GM23338 (cell line): Measurements from ENCODE around the gene CACNA1D. TPM values are rescaled to one million over a fixed set of nuclear protein-coding genes. Genes with fewer than 3 reads are reported as not detected.

Experiments
- ATAC-seq: fragments of 200-7000 bp; cut with Tn5 transposase; 3 replicates; pipeline ENCODE4 v1.9.1; 2020
- DNase-seq: peaks from one replicate; pipeline ENCODE4 v3.0.0-alpha.2; 2015; ENCODE audit warnings: low spot score
- H2AFZ ChIP-seq: fragments of 200-600 bp; sonication (generic); 2 replicates; pipeline ENCODE4 v1.8.0; 2016; ENCODE audit warnings: antibody characterized with exemption, mild to moderate bottlenecking, moderate library complexity
- H3F3A ChIP-seq: fragments of 200-600 bp; sonication (generic); replicated peaks from 2 replicates; pipeline ENCODE4 v1.8.0; 2017; ENCODE audit warnings: antibody characterized with exemption, mixed run types, low read depth
- H3K27ac ChIP-seq: fragments of 200-600 bp; sonication (generic); 2 replicates; pipeline ENCODE4 v1.6.1; 2016; ENCODE audit warnings: low read depth
- H3K27me3 ChIP-seq: fragments of 200-600 bp; sonication (generic); 2 replicates; pipeline ENCODE4 v1.8.0; 2016; ENCODE audit warnings: mild to moderate bottlenecking, mixed run types, moderate library complexity; ENCODE audit not compliant: insufficient read depth
- H3K36me3 ChIP-seq: fragments of 200-600 bp; sonication (generic); 2 replicates; pipeline ENCODE4 v1.8.0; 2016; ENCODE audit warnings: mild to moderate bottlenecking; ENCODE audit not compliant: insufficient read depth
- H3K4me1 ChIP-seq: fragments of 200-600 bp; sonication (generic); 2 replicates; pipeline ENCODE4 v1.8.0; 2016; ENCODE audit warnings: mild to moderate bottlenecking, moderate library complexity; ENCODE audit not compliant: insufficient read depth
- H3K4me2 ChIP-seq: fragments of 200-600 bp; sonication (generic); 2 replicates; pipeline ENCODE4 v1.7.1; 2017; ENCODE audit warnings: mixed run types
- H3K4me3 ChIP-seq: fragments of 200-600 bp; sonication (generic); 2 replicates; pipeline ENCODE4 v1.6.1; 2016; ENCODE audit warnings: mixed run types
- H3K79me2 ChIP-seq: fragments of 200-600 bp; sonication (generic); replicated peaks from 2 replicates; pipeline ENCODE4 v1.8.0; 2017; ENCODE audit warnings: mild to moderate bottlenecking; ENCODE audit not compliant: insufficient read depth
- H3K9me2 ChIP-seq: fragments of 200-600 bp; sonication (generic); 2 replicates; pipeline ENCODE4 v1.8.0; 2017; ENCODE audit not compliant: insufficient read depth
- H4K20me1 ChIP-seq: fragments of 200-600 bp; sonication (generic); replicated peaks from 2 replicates; pipeline ENCODE4 v1.8.0; 2017; ENCODE audit warnings: mild to moderate bottlenecking; ENCODE audit not compliant: insufficient read depth
- H3K27ac Mint-ChIP-seq: 2 replicates; pipeline ENCODE4 v1.8.0; 2020; ENCODE audit warnings: inconsistent platforms, mild to moderate bottlenecking, moderate library complexity, mixed read lengths
- H3K27me3 Mint-ChIP-seq: 3 replicates; pipeline ENCODE4 v1.8.0; 2022; ENCODE audit warnings: low read depth, mild to moderate bottlenecking, moderate library complexity, mixed read lengths, inconsistent platforms; ENCODE audit not compliant: insufficient read depth, poor library complexity
- H3K36me3 Mint-ChIP-seq: 3 replicates; pipeline ENCODE4 v1.8.0; 2021; ENCODE audit warnings: low read depth, mild to moderate bottlenecking, inconsistent platforms, moderate library complexity, mixed read lengths
- H3K4me1 Mint-ChIP-seq: 3 replicates; pipeline ENCODE4 v1.8.0; 2020; ENCODE audit warnings: mild to moderate bottlenecking, inconsistent platforms, mixed read lengths
- H3K4me3 Mint-ChIP-seq: 3 replicates; pipeline ENCODE4 v1.8.0; 2021; ENCODE audit warnings: moderate library complexity, mild to moderate bottlenecking, inconsistent platforms, mixed read lengths
- H3K9me3 Mint-ChIP-seq: 3 replicates; pipeline ENCODE4 v1.8.0; 2020; ENCODE audit warnings: moderate library complexity, mild to moderate bottlenecking, inconsistent platforms, mixed read lengths
- CREB1 ChIP-seq: fragments of 250-450 bp; sonication (Bioruptor Pico); IDR thresholded peaks from 2 replicates; pipeline ENCODE4 v1.5.0; 2020; ENCODE audit warnings: low read depth, mild to moderate bottlenecking, moderate library complexity
- EZH2phosphoT487 ChIP-seq: fragments of 200-600 bp; sonication (generic); IDR thresholded peaks from one replicate; pipeline ENCODE4 v1.8.1; 2018; ENCODE audit warnings: antibody characterized with exemption; ENCODE audit not compliant: unreplicated experiment
- JUNB ChIP-seq: IDR thresholded peaks from one replicate; pipeline ENCODE4 v1.6.1; 2016; ENCODE audit warnings: antibody characterized with exemption; ENCODE audit not compliant: unreplicated experiment
- POLR2AphosphoS5 ChIP-seq: IDR thresholded peaks from 2 replicates; pipeline ENCODE4 v1.6.1; 2016; ENCODE audit warnings: antibody characterized with exemption, low read depth
- ZNF331 ChIP-seq: fragments of 250-450 bp; sonication (Bioruptor Pico); IDR thresholded peaks from 2 replicates; pipeline ENCODE4 v1.5.0; 2020; ENCODE audit warnings: low read depth, mild to moderate bottlenecking, moderate library complexity
- polyA plus RNA-seq: library from polyadenylated mRNA; unstranded; fragments of >200 nt; fragmentation: Nextera tagmentation; extraction: Ambion mirVana; gene quantifications from 2 replicates; pipeline ENCODE4 v1.2.1, GENCODE V29; 2016
- total RNA-seq: library from RNA; depleted of rRNA; stranded (reverse); fragments of >200 nt; shearing (Covaris generic); gene quantifications from 2 replicates; pipeline ENCODE4 v1.2.3, GENCODE V29; 2014
- TF ChIP-seq, protein P1 (sequence below): IDR thresholded peaks from 2 replicates; pipeline ENCODE4 v1.6.1; 2016; ENCODE audit warnings: antibody characterized with exemption
- TF ChIP-seq, protein P2 (sequence below): IDR thresholded peaks from one replicate; pipeline ENCODE4 v1.6.1; 2018; ENCODE audit warnings: antibody characterized with exemption; ENCODE audit not compliant: unreplicated experiment
- TF ChIP-seq, protein P3 (sequence below), 2 experiments: fragments of 200-600 bp in 1 of 2; sonication (generic) in 1 of 2; conservative IDR thresholded peaks; 2 replicates each; pipeline versions ENCODE4 v1.5.1 to v1.6.1; 2016 to 2017; ENCODE audit warnings: antibody characterized with exemption in 2 of 2, low read depth in 2 of 2, mild to moderate bottlenecking in 2 of 2, moderate library complexity in 1 of 2

CACNA1D gene
- total and polyA plus RNA-seq, 2 experiments from 2014 or later: 1.7 to 1.8 TPM

GRCh38 chr3:53513556-53514190 lies 19.3 kb downstream of the CACNA1D start:
- H3K27me3 Mint-ChIP-seq: peaks cover 6% of the 10 kb centered on the region
- no peak overlapping the region for H3K4me3 Mint-ChIP-seq
- Histone ChIP-seq H3F3A (no peaks in the 10 kb centered on the region), H3K79me2 (no peaks in the 10 kb centered on the region), H3K9me2 (no peaks in the 10 kb centered on the region), H3K27ac (no peak overlapping the region), H4K20me1 (no peaks in the 10 kb centered on the region), H3K4me2 (no peak overlapping the region), H3K27me3 (no peaks in the 10 kb centered on the region), H3K36me3 (no peaks in the 10 kb centered on the region), H2AFZ (no peak overlapping the region), H3K4me3 (no peak overlapping the region), H3K4me1 (peaks cover 16% of the 10 kb centered on the region)
- H3K4me1 Mint-ChIP-seq: peaks cover 26% of the 10 kb centered on the region; the same call in 2 of the 3 replicates
- no peak for ATAC-seq
- no peaks in the 10 kb centered on the region for H3K36me3 Mint-ChIP-seq
- H3K9me3 Mint-ChIP-seq: no peaks in the 10 kb centered on the region
- H3K27ac Mint-ChIP-seq: no peak overlapping the region
- TF ChIP-seq, protein P1, sequence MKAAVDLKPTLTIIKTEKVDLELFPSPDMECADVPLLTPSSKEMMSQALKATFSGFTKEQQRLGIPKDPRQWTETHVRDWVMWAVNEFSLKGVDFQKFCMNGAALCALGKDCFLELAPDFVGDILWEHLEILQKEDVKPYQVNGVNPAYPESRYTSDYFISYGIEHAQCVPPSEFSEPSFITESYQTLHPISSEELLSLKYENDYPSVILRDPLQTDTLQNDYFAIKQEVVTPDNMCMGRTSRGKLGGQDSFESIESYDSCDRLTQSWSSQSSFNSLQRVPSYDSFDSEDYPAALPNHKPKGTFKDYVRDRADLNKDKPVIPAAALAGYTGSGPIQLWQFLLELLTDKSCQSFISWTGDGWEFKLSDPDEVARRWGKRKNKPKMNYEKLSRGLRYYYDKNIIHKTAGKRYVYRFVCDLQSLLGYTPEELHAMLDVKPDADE: no peak
- TF ChIP-seq, protein P2, sequence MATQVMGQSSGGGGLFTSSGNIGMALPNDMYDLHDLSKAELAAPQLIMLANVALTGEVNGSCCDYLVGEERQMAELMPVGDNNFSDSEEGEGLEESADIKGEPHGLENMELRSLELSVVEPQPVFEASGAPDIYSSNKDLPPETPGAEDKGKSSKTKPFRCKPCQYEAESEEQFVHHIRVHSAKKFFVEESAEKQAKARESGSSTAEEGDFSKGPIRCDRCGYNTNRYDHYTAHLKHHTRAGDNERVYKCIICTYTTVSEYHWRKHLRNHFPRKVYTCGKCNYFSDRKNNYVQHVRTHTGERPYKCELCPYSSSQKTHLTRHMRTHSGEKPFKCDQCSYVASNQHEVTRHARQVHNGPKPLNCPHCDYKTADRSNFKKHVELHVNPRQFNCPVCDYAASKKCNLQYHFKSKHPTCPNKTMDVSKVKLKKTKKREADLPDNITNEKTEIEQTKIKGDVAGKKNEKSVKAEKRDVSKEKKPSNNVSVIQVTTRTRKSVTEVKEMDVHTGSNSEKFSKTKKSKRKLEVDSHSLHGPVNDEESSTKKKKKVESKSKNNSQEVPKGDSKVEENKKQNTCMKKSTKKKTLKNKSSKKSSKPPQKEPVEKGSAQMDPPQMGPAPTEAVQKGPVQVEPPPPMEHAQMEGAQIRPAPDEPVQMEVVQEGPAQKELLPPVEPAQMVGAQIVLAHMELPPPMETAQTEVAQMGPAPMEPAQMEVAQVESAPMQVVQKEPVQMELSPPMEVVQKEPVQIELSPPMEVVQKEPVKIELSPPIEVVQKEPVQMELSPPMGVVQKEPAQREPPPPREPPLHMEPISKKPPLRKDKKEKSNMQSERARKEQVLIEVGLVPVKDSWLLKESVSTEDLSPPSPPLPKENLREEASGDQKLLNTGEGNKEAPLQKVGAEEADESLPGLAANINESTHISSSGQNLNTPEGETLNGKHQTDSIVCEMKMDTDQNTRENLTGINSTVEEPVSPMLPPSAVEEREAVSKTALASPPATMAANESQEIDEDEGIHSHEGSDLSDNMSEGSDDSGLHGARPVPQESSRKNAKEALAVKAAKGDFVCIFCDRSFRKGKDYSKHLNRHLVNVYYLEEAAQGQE: no peak
- TF ChIP-seq EZH2phosphoT487: no peak
- TF ChIP-seq, protein P3, sequence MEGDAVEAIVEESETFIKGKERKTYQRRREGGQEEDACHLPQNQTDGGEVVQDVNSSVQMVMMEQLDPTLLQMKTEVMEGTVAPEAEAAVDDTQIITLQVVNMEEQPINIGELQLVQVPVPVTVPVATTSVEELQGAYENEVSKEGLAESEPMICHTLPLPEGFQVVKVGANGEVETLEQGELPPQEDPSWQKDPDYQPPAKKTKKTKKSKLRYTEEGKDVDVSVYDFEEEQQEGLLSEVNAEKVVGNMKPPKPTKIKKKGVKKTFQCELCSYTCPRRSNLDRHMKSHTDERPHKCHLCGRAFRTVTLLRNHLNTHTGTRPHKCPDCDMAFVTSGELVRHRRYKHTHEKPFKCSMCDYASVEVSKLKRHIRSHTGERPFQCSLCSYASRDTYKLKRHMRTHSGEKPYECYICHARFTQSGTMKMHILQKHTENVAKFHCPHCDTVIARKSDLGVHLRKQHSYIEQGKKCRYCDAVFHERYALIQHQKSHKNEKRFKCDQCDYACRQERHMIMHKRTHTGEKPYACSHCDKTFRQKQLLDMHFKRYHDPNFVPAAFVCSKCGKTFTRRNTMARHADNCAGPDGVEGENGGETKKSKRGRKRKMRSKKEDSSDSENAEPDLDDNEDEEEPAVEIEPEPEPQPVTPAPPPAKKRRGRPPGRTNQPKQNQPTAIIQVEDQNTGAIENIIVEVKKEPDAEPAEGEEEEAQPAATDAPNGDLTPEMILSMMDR (conservative IDR thresholded peaks at IDR 0.05; ENCODE audit: low read depth in 2 of 2): peak; percentile 43 to 48
- DNase-seq: no peak

DNA sequence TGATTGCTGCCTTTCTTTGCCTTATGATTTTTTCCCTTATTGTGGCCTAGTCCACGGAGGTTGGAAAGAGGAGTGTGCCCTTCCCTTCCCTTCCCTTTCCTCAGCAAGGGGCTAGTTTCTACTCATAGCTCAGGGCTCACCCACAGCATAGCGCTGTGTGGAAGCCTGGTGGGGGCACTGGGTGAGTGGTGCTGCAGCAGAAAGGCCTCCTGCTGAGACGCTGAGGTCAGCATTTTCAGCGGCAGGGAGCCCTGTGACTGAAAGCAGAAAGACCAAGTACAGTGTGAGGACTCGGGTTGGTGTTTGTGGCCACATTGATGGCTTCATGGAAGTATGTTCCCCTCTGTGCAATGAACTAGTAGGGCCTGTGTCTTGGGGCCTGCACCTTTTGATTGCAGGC lies 21.9 kb downstream of the CACNA1D start:
- Histone ChIP-seq H3K9me2 (no peaks in the 10 kb centered on the region), H3K4me1 (peaks cover 7% of the 10 kb centered on the region), H3K4me3 (no peak overlapping the region), H4K20me1 (no peaks in the 10 kb centered on the region), H2AFZ (no peak overlapping the region), H3F3A (no peaks in the 10 kb centered on the region), H3K36me3 (no peaks in the 10 kb centered on the region), H3K27ac (no peak overlapping the region), H3K4me2 (no peak overlapping the region), H3K27me3 (no peaks in the 10 kb centered on the region), H3K79me2 (no peaks in the 10 kb centered on the region)
- DNase-seq (no peak), ATAC-seq (peak; percentile 38; the same call in 2 of the 3 replicates)
- Mint-ChIP-seq H3K36me3 (no peaks in the 10 kb centered on the region), H3K27me3 (peaks cover 4% of the 10 kb centered on the region), H3K4me1 (peaks cover 4% of the 10 kb centered on the region; the same call in 2 of the 3 replicates), H3K4me3 (no peak overlapping the region), H3K27ac (no peak overlapping the region), H3K9me3 (no peaks in the 10 kb centered on the region)
- TF ChIP-seq CREB1 (CRISPR knock-in tag) (no peak), ZNF331 (no peak), EZH2phosphoT487 (no peak), POLR2AphosphoS5 (no peak), JUNB (no peak)
- TF ChIP-seq, protein P3 (conservative IDR thresholded peaks at IDR 0.05; ENCODE audit: low read depth in 2 of 2): no peak
